Mesothelial cell of epicardium (in vitro differentiated cells): ENCODE results near the gene HARBI1. TPM values are rescaled to one million over a fixed set of nuclear protein-coding genes. Genes with fewer than 3 reads are reported as not detected.

Experiments
- DNase-seq, 2 experiments: peaks; one replicate each; pipeline ENCODE4 v3.0.0; 2021; ENCODE audit warnings: low spot score in 2 of 2; ENCODE audit not compliant: unreplicated experiment in 2 of 2
- H3K27ac Mint-ChIP-seq: 2 replicates; pipeline ENCODE4 v1.8.0; 2021; ENCODE audit warnings: mixed read lengths
- H3K27me3 Mint-ChIP-seq: 2 replicates; pipeline ENCODE4 v1.8.0; 2021; ENCODE audit warnings: low read depth, mixed read lengths
- H3K36me3 Mint-ChIP-seq: 2 replicates; pipeline ENCODE4 v1.8.0; 2021; ENCODE audit warnings: mixed read lengths
- H3K4me1 Mint-ChIP-seq: 2 replicates; pipeline ENCODE4 v1.8.0; 2021; ENCODE audit warnings: mixed read lengths
- H3K4me3 Mint-ChIP-seq: 2 replicates; pipeline ENCODE4 v1.8.0; 2021; ENCODE audit warnings: mild to moderate bottlenecking, moderate library complexity, mixed read lengths
- H3K9me3 Mint-ChIP-seq: 2 replicates; pipeline ENCODE4 v1.8.0; 2021; ENCODE audit warnings: mixed read lengths
- CTCF ChIP-seq: fragments of 200-600 bp; sonication (generic); IDR thresholded peaks from one replicate; pipeline ENCODE4 v1.5.0; 2021; ENCODE audit warnings: antibody characterized with exemption; ENCODE audit not compliant: unreplicated experiment
- total RNA-seq: library from RNA; stranded (reverse); gene quantifications from 3 replicates; pipeline ENCODE4 v1.2.1, GENCODE V29; 2021

Gene HARBI1
- 5.4 to 6.3 TPM (median 6.0 TPM) in 3 replicates for total RNA-seq

GRCh38 chr11:46617134-46617971 is at the start of gene HARBI1, which contains the start of gene ATG13:
Gene HARBI1, minus strand, starts transcription at chr11:46617227. Its CDS starts 990 bp downstream, at chr11:46616237.
Gene ATG13, plus strand, starts transcription at chr11:46617553. Its CDS starts 26,739 bp downstream, at chr11:46644292.
- H3K4me1 Mint-ChIP-seq = peaks cover 25% of the 10 kb centered on the region
- H3K27me3 Mint-ChIP-seq = no peaks in the 10 kb centered on the region
- peak within 1 kb of the TSS; percentile 98 for H3K4me3 Mint-ChIP-seq
- peak; percentile 47 for TF ChIP-seq CTCF
- peak within 1 kb of the TSS; percentile 100 for H3K27ac Mint-ChIP-seq
- peak; percentile 84 to 90 for DNase-seq
- H3K36me3 Mint-ChIP-seq = peaks cover 9% of the 10 kb centered on the region
- no peaks in the 10 kb centered on the region for H3K9me3 Mint-ChIP-seq

GRCh38 chr11:46666516-46666915 is 49.5 kb upstream of the HARBI1 start:
- Mint-ChIP-seq H3K27me3 (no peaks in the 10 kb centered on the region), H3K4me3 (no peak overlapping the region), H3K9me3 (no peaks in the 10 kb centered on the region), H3K36me3 (peaks cover 52% of the 10 kb centered on the region), H3K27ac (peak overlapping the region; percentile 76), H3K4me1 (peaks cover 22% of the 10 kb centered on the region)
- TF ChIP-seq CTCF = no peak
- no peak for DNase-seq

GRCh38 chr11:46665356-46665755 is 48.3 kb upstream of the HARBI1 start:
- Mint-ChIP-seq H3K4me3 (no peak overlapping the region), H3K9me3 (no peaks in the 10 kb centered on the region), H3K4me1 (peaks cover 22% of the 10 kb centered on the region), H3K27me3 (no peaks in the 10 kb centered on the region), H3K36me3 (peaks cover 47% of the 10 kb centered on the region), H3K27ac (no peak overlapping the region)
- no peak for DNase-seq
- TF ChIP-seq CTCF = no peak

- peaks cover 19% of the 10 kb centered on the region for H3K4me1 Mint-ChIP-seq
- H3K27me3 Mint-ChIP-seq = no peaks in the 10 kb centered on the region
- H3K27ac Mint-ChIP-seq = no peak overlapping the region
- H3K36me3 Mint-ChIP-seq = peaks cover 48% of the 10 kb centered on the region
- no peak overlapping the region for H3K4me3 Mint-ChIP-seq
- DNase-seq = no peak
- no peak for TF ChIP-seq CTCF
- H3K9me3 Mint-ChIP-seq = no peaks in the 10 kb centered on the region
These were observed 47.6 kb upstream of the HARBI1 start for GRCh38 chr11:46664612-46665011.

GRCh38 chr11:46663277-46663940 is 46.4 kb upstream of the HARBI1 start:
- Mint-ChIP-seq H3K36me3 (peaks cover 46% of the 10 kb centered on the region), H3K27me3 (no peaks in the 10 kb centered on the region)
- no peak for TF ChIP-seq CTCF

More at GRCh38 chr11:46663277-46663940, 46.4 kb upstream of the HARBI1 start:
- peaks cover 15% of the 10 kb centered on the region for H3K4me1 Mint-ChIP-seq
- H3K9me3 Mint-ChIP-seq = no peaks in the 10 kb centered on the region
- no peak overlapping the region for H3K4me3 Mint-ChIP-seq
- H3K27ac Mint-ChIP-seq = no peak overlapping the region
- no peak for DNase-seq
